ENCODE data around the gene SUN3.

DNA sequence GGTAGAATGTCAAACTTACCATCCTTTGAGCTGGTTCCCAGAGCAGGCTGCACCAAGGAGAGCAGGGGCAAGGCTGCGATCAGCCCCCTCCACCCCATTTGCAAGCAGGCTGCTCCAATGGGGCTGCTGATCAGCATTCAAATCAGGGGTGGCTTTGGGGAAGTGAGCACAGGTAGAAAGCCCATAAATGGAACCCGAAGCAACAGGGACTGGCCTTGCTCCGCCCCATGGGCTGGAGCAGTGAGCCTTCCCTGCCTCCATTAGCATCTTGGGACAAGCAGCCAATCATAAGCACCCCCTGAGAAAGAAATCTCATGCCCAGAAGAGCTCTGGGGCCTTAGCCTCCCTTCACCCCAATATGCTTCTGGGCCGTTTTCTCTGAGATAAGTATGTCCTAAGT lies 76.7 kb downstream of the SUN3 start:
- no peak for TF ChIP-seq FOXM1 (CRISPR knock-in tag; IDR thresholded peaks at IDR 0.05)
- no peak for TF ChIP-seq ZNF543 (CRISPR knock-in tag; IDR thresholded peaks at IDR 0.05)
- TF ChIP-seq, protein P1, sequence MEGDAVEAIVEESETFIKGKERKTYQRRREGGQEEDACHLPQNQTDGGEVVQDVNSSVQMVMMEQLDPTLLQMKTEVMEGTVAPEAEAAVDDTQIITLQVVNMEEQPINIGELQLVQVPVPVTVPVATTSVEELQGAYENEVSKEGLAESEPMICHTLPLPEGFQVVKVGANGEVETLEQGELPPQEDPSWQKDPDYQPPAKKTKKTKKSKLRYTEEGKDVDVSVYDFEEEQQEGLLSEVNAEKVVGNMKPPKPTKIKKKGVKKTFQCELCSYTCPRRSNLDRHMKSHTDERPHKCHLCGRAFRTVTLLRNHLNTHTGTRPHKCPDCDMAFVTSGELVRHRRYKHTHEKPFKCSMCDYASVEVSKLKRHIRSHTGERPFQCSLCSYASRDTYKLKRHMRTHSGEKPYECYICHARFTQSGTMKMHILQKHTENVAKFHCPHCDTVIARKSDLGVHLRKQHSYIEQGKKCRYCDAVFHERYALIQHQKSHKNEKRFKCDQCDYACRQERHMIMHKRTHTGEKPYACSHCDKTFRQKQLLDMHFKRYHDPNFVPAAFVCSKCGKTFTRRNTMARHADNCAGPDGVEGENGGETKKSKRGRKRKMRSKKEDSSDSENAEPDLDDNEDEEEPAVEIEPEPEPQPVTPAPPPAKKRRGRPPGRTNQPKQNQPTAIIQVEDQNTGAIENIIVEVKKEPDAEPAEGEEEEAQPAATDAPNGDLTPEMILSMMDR (CRISPR knock-in tag; IDR thresholded peaks at IDR 0.05), result no peak
- no peak for TF ChIP-seq TP53 (CRISPR knock-in tag; conservative IDR thresholded peaks at IDR 0.05)

Data from HepG2 (cell line).